GM19238 (cell line): ENCODE results near the gene NT5DC3.
A peak's percentile ranks its signal among the peaks of the same experiment; 100 is the strongest.

Experiments used
- DNase-seq: peaks from one replicate; pipeline ENCODE4 v3.0.0; 2011; ENCODE audit warnings: low spot score; ENCODE audit not compliant: insufficient read length

NT5DC3 gene

GRCh38 chr12:103840876-103841689 is at the start of gene NT5DC3:
NT5DC3 (minus strand) TSS chr12:103841234; CDS start chr12:103841156, 78 bp downstream.
- peak; percentile 73 for DNase-seq

GRCh38 chr12:103887738-103888137 is 46.7 kb upstream of the NT5DC3 start:
- no peak for DNase-seq

GRCh38 chr12:103886195-103886797 is 45.3 kb upstream of the NT5DC3 start:
- DNase-seq, result no peak

DNA sequence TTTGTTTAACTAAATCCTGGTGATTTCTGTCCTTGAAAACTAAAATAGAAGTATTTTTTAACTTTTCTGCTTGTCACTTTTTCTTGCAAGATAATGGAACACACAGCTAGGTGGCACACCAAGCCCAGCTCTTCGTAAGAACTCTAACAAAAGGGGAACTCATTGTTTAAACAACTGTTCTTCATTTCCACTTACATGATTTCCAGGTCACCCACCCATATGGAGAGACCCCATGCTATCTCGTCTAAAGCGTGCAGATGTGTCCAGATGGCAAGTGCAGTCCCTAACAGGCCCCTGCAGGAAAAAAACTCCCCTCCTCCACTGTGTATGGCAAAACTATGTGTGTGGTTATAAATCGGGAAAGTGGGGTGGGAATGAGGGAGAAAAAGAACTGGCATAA is 43.3 kb upstream of the NT5DC3 start:
- DNase-seq, result no peak

DNA sequence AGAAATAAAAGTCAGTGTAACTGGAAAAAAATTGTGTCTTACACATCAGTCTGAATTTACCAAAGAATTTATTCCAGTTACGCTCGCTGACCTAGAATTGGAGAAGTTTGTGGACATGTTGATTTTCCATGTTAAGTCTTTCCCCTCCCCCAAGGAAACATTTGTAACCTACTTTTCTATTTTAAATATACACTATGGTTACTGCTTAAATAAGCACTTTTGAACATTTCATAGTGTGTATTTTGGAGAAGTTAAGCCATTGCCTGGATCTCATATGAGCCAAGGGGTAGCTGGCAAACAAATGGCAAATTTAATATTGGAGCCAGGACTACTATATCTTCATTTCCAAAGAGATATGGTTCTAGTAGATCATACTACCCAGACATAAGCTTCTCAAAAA is 42.9 kb upstream of the NT5DC3 start:
- no peak for DNase-seq

GRCh38 chr12:103882861-103883596 is 42.0 kb upstream of the NT5DC3 start:
- DNase-seq, result no peak

GRCh38 chr12:103881261-103881660 is 40.2 kb upstream of the NT5DC3 start:
- DNase-seq, result no peak

DNA sequence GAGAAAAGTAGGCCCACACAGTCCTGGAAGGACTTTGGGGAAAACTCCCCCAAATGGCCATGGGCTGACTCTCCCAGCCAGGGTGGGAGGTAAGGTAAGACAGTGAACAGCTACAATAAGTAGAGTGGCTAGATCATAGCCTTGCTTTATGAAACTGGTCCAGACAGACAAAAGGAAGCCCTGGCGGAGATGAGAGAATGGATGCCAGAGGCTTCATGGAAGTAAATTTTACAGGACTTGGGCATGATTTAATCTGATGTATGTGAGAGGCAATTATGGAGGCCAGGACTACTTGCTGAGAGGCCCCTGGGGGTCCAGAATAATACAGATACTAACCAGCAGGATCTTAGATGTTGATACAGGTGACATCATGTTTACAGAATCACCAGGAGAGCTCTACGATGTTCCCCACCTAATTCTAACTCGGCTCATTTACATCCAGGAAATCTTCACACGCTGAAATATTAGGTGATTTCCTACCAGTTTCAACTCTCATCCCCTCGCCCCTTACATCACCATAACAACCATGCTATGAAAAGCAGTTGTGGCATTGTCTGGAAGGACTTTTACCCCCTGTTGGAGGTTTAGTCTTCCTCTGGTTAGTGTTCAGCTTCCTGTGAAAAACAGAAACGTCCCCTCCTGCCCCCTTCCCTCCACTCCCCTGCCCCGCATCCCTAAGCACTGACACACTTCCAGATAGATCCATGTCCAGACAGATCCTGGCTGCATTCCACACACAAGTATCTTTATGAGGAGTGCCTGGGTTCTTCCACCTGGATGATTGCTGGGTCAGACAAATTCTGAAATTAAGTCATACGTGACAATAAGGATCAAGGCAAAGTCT is 39.5 kb upstream of the NT5DC3 start:
- DNase-seq, result no peak

DNA sequence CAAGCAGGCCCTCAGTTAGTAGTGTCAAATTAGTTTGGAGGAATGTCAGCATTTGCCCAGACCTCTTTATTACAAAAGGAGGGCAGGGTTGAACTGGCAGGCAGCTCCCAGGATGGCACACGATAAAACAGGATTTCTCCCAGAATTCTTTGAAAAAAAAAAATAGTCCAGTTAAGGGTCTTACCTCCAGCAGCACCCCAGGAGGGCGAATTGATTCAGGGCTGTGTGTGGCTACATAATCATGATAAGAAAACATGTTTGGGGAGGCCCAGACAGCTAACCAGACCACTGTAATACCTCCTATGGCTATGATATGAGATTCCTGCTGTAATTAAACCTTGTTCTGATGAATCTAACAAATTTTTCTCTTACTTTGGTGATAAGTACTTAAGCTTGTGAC is 38.8 kb upstream of the NT5DC3 start:
- DNase-seq, result no peak

DNA sequence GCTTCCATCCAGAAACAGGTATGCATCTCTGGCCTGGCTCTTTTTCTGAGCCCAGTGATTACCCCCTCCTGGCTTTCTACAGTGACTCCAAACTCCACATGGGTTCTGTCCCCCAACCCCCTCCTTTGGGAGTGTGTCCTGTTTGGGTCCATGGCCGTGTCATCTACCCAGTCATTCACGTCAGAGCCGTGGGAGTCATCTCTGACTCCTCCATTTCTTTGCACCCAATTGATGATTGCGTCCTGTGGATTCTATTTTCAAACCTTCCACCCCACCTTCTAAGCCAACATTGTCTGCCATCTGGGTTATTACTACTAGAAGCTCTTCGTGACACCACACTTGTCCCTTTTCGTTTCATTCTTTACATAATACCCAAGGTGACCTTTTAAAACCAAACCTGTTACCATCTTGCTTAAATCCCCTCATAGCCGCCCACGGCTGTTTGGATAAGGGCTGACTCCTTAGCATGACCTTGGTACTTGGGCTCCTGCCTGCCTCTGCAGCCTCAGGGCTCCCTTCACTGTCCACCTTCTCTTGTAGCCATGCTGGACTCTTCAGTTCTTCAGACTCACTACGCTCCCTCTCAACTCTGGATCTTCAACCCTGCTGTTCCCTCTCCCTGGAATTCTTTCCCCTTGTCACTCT is 38.1 kb upstream of the NT5DC3 start:
- no peak for DNase-seq

GRCh38 chr12:103877934-103878510 is 37.0 kb upstream of the NT5DC3 start:
- peak; percentile 39 for DNase-seq

- DNase-seq, result no peak
These were observed 36.3 kb upstream of the NT5DC3 start for GRCh38 chr12:103877288-103877687.

DNA sequence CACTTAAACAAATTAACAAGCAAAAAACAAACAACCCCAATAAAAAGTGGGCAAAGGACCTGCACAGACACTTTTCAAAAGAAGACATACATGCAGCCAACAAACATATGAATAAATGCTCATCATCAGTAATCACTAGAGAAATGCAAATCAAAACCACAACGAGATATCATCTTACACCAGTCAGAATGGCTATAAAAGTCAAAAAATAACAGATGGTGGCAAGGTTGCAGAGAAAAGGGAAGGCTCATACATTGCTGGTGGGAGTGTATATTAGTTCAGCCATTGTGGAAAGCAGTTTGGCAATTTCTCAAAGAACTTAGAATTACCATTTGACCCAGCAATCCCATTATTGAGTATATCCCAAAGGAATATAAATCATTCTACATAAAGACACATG is 34.6 kb upstream of the NT5DC3 start:
- DNase-seq, result no peak

- no peak for DNase-seq
These were observed 27.2 kb upstream of the NT5DC3 start for GRCh38 chr12:103868215-103868614.

GRCh38 chr12:103865151-103865730 is 24.2 kb upstream of the NT5DC3 start:
- no peak for DNase-seq

GRCh38 chr12:103864710-103865109 is 23.7 kb upstream of the NT5DC3 start:
- DNase-seq, result no peak

DNA sequence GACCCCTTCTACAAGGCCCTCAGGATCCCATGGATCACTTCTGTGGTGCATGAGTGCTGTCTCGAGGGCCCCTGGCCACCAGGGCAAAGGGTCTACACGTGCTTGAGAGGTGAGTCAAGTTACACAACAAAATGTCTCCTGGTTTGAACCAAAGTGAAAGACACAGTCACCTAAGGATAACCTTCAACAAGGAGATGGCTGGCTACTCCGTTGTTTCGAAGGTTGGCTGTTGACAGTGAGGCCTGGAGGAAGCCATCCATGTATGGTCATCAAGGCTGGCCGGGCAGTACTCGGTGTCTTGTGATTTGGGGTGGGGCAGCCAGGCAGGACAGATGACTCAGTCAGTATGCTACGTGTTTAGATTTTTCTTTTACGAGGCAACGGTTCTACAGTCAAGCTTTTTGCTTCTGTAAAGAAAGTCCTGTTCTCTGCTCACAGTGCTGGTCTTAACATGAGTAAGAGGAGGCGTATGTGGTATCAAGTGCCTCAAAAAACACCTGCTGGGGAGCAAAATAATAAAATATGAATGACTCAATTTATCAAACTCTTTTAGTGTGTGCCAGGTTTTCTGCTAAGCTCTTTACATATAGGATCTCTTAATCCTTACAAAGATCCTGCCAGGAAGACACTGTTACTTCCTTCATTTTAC is 18.0 kb upstream of the NT5DC3 start:
- DNase-seq, result no peak

- DNase-seq, result no peak
These were observed 17.3 kb upstream of the NT5DC3 start for GRCh38 chr12:103858335-103858734.

DNA sequence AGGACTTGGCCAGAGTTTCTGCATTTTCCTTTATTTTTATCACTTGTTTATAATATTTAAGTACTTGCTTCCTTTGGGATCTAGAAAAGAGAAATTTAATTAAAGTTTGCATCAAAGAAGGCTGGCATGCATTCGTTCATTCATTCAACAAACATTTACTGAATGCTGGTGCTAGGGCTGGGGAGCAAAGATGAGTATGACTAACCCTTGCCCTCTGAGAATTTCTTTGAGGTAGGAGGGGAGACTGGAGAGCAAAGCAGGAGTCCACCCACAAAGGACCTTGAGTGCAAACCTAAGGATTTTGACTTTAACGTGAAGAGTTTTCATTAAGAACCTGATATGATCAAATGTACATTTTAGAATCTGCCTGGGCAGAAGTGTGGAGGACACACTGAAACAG is 16.1 kb upstream of the NT5DC3 start:
- no peak for DNase-seq
